Measurements from ENCODE around the gene CRKL.

DNA sequence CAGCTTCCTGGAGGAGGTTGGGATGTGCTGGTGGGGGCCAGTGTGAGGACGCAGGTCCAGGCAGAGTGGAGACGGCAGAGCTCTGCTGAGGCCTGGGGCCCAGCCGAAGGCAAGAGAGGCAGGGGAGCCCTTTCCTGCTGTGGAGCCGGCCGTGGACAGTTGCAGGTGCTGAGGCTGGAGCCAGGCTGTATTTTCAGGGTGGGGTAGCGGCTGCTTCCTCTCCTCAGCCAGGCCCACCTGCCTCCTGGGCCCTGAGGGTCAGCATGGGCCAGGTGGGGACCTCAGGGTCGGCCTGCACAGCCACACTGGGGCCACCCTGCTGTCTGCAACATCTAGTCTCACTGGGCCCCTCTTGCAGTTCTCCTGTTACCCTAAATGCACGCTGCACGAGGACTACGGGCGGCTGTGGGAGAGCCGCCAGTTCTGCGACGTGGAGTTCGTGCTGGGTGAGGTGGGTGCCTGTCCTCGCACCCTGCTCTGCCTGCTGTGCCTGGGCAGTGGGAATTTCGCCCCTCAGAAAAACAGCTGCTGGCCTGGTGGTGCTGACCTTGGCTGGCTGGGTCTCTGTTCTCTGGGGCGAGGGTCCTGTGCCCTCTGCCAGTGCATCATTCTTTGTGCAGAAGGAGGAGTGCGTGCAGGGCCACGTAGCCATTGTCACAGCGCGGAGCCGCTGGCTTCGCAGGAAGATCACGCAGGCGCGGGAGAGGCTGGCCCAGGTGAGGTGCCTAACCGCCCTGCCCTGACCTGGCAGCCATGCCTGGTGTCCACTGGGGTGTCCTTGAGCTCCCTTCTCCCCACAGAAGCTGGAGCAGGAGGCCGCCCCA lies 76.3 kb downstream of the CRKL start:
- TF ChIP-seq CTCF (IDR thresholded peaks at IDR 0.05; ENCODE audit: borderline replicate concordance, extremely low read depth, low read length, poor library complexity, severe bottlenecking) (no peak), EZH2 (IDR thresholded peaks at IDR 0.05; ENCODE audit: borderline replicate concordance, low read depth, low read length, severe bottlenecking) (no peak)

All from DND-41 (cell line).